WERI-Rb-1 (cell line): ENCODE measurements around the gene SLC5A3.

ENCODE experiments used
- DNase-seq: peaks from one replicate; pipeline ENCODE4 v3.0.0-alpha.2; 2020
- H3K27ac ChIP-seq: fragments of 250-450 bp; sonication (Bioruptor Pico); 2 replicates; pipeline ENCODE4 v1.5.1; 2020; ENCODE audit warnings: mild to moderate bottlenecking, moderate library complexity
- H3K27me3 ChIP-seq: fragments of 250-450 bp; sonication (Bioruptor Pico); 2 replicates; pipeline ENCODE4 v1.5.1; 2021; ENCODE audit warnings: mild to moderate bottlenecking, low read depth, moderate library complexity; ENCODE audit not compliant: insufficient read depth, severe bottlenecking
- H3K36me3 ChIP-seq: fragments of 250-450 bp; sonication (Bioruptor Pico); 2 replicates; pipeline ENCODE4 v1.5.1; 2020; ENCODE audit warnings: mild to moderate bottlenecking, moderate library complexity
- H3K4me3 ChIP-seq: 2 replicates; pipeline ENCODE4 v1.5.1; 2011; ENCODE audit warnings: low read depth, mild to moderate bottlenecking, control low read depth, low read length
- H3K9me3 ChIP-seq: fragments of 250-450 bp; sonication (Bioruptor Pico); 2 replicates; pipeline ENCODE4 v1.5.1; 2021; ENCODE audit warnings: mild to moderate bottlenecking, moderate library complexity; ENCODE audit not compliant: severe bottlenecking
- CTCF ChIP-seq: IDR thresholded peaks from 2 replicates; pipeline ENCODE4 v1.5.1; 2011; ENCODE audit warnings: low read depth, mild to moderate bottlenecking, control low read depth, inconsistent platforms, low read length

Gene SLC5A3

GRCh38 chr21:34055615-34056014 is 17.8 kb upstream of the SLC5A3 start:
- Histone ChIP-seq H3K36me3 (no peaks in the 10 kb centered on the region), H3K27me3 (peaks cover 95% of the 10 kb centered on the region), H3K27ac (no peak overlapping the region), H3K9me3 (peaks cover 2% of the 10 kb centered on the region), H3K4me3 (no peak overlapping the region)
- no peak for TF ChIP-seq CTCF
- DNase-seq = no peak

GRCh38 chr21:34061983-34062382 is 11.4 kb upstream of the SLC5A3 start:
- Histone ChIP-seq H3K27ac (no peak overlapping the region), H3K36me3 (no peaks in the 10 kb centered on the region), H3K27me3 (peaks cover 91% of the 10 kb centered on the region), H3K9me3 (peaks cover 5% of the 10 kb centered on the region), H3K4me3 (no peak overlapping the region)
- TF ChIP-seq CTCF = no peak
- DNase-seq = no peak

- Histone ChIP-seq H3K4me3 (no peak overlapping the region), H3K9me3 (peaks cover 3% of the 10 kb centered on the region), H3K27me3 (peaks cover 75% of the 10 kb centered on the region), H3K36me3 (no peaks in the 10 kb centered on the region), H3K27ac (no peak overlapping the region)
- TF ChIP-seq CTCF = no peak
- no peak for DNase-seq
Measured at GRCh38 chr21:34065027-34065426, 8.4 kb upstream of the SLC5A3 start.

- no peak for DNase-seq
- H3K27ac ChIP-seq = no peak overlapping the region
- H3K4me3 ChIP-seq = no peak overlapping the region
- H3K27me3 ChIP-seq = peaks cover 17% of the 10 kb centered on the region
- TF ChIP-seq CTCF = no peak
- peaks cover 8% of the 10 kb centered on the region for H3K9me3 ChIP-seq
- peaks cover 18% of the 10 kb centered on the region for H3K36me3 ChIP-seq
Measured at GRCh38 chr21:34071683-34072082, 1.7 kb upstream of the SLC5A3 start.

- Histone ChIP-seq H3K27me3 (peaks cover 10% of the 10 kb centered on the region), H3K36me3 (peaks cover 18% of the 10 kb centered on the region), H3K9me3 (peaks cover 8% of the 10 kb centered on the region), H3K4me3 (no peak overlapping the region; the same call in 1 of the 2 replicates), H3K27ac (peak overlapping the region; percentile 72)
- no peak for DNase-seq
- TF ChIP-seq CTCF = no peak
Measured at GRCh38 chr21:34072145-34073031, 990 bp upstream of the SLC5A3 start.

- Histone ChIP-seq H3K27me3 (no peaks in the 10 kb centered on the region), H3K36me3 (peaks cover 23% of the 10 kb centered on the region), H3K4me3 (peak overlapping the region; percentile 61), H3K9me3 (peaks cover 8% of the 10 kb centered on the region), H3K27ac (peak overlapping the region; percentile 95)
- no peak for DNase-seq
- TF ChIP-seq CTCF = no peak
Measured at GRCh38 chr21:34073749-34074282, 438 bp downstream of the SLC5A3 start.
